GM13977 (cell line): ENCODE data around the gene ARHGAP28.
"Not testable (repeated sequence)": the region's sequence is repeated elsewhere in the genome, so short reads cannot be mapped to it uniquely, and the experiment has no call there.

Experiments
- DNase-seq: peaks from one replicate; pipeline ENCODE4 v3.0.0; 2012; ENCODE audit warnings: low spot score
- in situ Hi-C: fragments of 300-500 bp; cut with MboI; formaldehyde crosslinking; loops from one replicate; pipeline ENCODE4 v1.12.0; 2022; ENCODE audit warnings: low sequenced_read_pairs, low pct_unique_long_range_greater_than_20kb, mixed read lengths, inconsistent platforms; ENCODE audit not compliant: unreplicated experiment
- TF ChIP-seq, protein P1 (sequence below): IDR thresholded peaks from 2 replicates; pipeline ENCODE4 v1.5.1; 2012; ENCODE audit warnings: mild to moderate bottlenecking, control low read depth; ENCODE audit not compliant: insufficient read depth; ENCODE audit errors: extremely low read depth, missing control alignments

Gene ARHGAP28

DNA sequence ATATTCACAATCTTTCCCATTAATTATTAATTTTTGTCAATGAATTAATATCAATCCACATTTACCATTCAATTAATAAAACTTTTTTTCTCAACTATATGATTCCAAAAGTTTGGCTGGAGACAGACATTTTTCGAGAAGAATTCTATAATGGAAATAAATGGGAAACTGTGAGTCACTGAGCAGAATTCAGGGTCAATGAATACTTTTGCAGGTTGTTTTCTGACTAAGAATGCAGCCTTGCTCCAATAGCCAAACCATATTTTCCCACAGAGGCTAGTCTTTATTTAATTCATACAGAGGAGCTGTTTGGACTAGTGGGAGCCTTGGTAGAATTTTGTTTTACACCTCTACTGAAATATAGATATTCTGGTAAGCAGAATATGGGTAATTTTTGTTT is 82.3 kb downstream of the ARHGAP28 start:
- TF ChIP-seq, protein P1, sequence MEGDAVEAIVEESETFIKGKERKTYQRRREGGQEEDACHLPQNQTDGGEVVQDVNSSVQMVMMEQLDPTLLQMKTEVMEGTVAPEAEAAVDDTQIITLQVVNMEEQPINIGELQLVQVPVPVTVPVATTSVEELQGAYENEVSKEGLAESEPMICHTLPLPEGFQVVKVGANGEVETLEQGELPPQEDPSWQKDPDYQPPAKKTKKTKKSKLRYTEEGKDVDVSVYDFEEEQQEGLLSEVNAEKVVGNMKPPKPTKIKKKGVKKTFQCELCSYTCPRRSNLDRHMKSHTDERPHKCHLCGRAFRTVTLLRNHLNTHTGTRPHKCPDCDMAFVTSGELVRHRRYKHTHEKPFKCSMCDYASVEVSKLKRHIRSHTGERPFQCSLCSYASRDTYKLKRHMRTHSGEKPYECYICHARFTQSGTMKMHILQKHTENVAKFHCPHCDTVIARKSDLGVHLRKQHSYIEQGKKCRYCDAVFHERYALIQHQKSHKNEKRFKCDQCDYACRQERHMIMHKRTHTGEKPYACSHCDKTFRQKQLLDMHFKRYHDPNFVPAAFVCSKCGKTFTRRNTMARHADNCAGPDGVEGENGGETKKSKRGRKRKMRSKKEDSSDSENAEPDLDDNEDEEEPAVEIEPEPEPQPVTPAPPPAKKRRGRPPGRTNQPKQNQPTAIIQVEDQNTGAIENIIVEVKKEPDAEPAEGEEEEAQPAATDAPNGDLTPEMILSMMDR: no peak
- no peak for DNase-seq
- in situ Hi-C loops: no loop called here

DNA sequence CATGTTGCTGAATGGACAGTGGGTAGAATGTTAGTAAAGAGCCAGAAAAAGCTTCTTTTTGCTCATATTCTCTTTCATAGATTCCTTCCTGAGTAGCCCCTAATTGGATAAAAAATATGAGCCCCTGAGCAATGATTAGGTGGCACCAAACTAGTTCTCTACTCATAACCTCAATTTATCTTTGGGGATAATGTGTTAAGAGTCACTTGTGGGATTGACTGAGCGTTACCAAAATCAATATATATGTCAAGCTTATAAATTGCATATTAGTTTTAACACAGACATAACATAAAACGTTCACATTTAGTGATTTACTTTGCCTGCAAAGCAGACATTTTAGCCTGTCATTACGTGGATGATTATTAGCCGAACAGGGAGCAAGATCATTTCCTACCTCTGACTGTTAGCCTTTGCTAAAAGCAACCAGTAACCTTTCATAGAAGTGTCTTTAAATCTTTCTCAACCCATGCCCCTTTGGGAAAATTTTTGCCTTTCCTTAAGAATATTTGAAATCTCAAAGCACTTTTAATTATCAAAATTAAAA is 85.4 kb downstream of the ARHGAP28 start:
- DNase-seq: no peak
- in situ Hi-C loops: no loop called here
- TF ChIP-seq, protein P1: no peak

DNA sequence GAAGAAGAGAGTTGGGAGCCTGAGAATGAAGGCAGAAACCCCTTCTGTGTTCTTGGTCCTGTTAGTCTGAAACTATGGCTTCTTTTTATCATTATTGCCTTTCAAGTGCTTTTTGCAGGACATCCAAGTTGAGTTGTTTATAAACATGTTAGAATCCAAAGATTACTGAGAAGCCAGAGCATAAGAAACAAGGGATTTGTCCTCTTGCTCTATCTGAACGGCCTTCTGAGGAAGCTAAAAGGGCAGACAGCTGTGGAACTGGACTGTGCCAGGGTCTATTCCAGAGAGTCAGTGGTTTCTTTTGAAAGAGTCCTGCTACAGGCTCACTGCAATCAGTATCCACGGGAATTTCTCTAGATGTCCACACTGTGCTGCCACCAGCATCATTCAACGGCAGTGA is 86.6 kb downstream of the ARHGAP28 start:
- DNase-seq: no peak
- in situ Hi-C loops: no loop called here

DNA sequence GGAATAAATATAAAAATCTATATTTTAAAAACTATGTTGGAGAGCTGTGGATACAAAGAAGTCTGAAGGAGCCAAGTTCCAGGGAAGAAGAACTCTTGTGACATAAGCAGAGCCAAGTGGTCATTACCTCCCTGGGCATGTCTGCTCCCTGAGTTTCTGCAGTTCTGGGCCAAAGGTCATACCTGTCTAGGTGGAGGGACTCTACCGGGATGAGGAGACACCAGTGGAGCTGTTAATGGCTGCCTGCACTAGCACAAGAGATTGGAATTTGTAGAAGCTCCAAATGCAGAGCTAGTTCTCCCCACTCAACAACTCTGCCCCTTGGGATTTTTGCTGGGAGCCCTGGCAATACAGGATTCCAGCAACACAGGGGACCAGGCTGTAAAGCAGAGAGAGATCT is 89.8 kb downstream of the ARHGAP28 start:
- TF ChIP-seq, protein P1: no peak
- no peak for DNase-seq
- in situ Hi-C loops: no loop called here

More for the DNA sequence above, 86.6 kb downstream of the ARHGAP28 start:
- TF ChIP-seq, protein P1: no peak

DNA sequence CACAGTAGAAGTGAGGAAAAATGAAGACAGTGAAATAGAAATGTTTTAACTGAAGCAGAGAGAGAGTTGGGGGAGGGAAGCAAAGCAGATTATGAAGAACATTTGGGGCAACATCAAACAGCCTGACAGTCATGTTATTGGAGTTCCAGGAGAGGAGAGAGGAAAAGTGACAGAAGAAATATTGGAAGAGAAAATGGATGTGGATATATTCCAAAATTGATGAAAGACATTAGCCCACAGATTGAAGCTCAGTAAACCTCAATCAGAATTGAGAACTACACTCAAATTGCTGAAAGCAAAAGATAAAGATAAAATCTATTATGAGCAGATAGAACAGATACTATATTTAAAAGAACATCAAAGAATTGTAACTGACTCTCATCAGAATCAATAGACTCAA is 90.8 kb downstream of the ARHGAP28 start:
- in situ Hi-C loops: no loop called here
- DNase-seq: no peak

DNA sequence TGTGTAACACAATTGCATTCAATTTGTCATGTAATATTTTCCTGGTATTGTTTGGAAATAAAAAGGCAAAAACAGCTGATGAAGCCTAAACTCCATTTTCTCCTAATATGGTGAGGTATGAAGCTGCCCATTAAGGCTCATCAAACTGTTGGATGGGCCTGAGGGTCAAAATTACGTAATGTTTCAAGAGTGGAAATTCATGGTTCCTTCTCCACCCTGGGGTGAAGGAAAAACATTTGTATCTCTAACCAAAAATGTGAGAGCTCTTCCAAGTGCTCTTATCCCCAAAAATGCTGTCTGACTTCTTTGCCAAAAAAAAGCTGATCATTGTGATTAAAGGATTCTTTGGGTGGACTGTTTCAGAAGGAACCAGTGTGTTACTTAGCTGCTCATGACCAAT is 91.8 kb downstream of the ARHGAP28 start:
- in situ Hi-C loops: no loop called here

More for the DNA sequence above, 90.8 kb downstream of the ARHGAP28 start:
- TF ChIP-seq, protein P1: no peak

DNA sequence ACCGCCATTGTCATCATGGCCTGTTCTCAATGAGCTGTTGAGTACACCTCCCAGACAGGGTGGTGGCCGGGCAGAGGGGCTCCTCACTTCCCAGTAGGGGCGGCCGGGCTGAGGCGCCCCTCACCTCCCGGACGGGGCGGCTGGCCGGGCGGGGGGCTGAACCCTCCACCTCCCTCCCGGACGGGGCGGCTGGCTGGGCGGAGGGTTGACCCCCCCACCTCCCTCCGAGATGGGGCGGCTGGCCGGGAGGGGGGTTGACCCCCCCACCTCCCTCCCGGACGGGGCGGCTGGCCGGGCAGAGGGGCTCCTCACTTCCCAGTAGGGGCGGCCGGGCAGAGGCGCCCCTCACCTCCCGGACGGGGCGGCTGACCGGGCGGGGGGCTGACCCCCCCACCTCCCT is 97.6 kb downstream of the ARHGAP28 start:
- DNase-seq, in situ Hi-C loops: not testable (repeated sequence)

More for the DNA sequence above, 91.8 kb downstream of the ARHGAP28 start:
- DNase-seq: no peak
- TF ChIP-seq, protein P1: no peak

DNA sequence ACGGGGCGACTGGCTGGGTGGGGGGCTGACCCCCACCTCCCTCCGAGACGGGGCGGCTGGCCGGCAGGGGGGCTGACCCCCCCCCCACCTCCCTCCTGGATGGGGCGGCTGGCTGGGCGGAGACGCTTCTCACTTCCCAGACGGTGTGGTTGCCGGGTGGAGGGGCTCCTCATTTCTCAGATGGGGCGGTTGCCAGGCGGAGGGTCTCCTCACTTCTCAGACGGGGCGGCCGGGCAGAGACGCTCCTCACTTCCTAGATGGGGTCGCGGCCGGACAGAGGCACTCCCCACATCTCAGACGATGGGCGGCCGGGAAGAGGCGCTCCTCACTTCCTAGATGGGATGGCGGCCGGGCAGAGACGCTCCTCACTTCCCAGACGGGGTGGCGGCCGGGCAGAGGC is 98.0 kb downstream of the ARHGAP28 start:
- in situ Hi-C loops, DNase-seq: not testable (repeated sequence)
